Panc1 (cell line): Measurements from ENCODE around the gene CADM4. TPM values are rescaled to one million over a fixed set of nuclear protein-coding genes. Genes with fewer than 3 reads are reported as not detected.

ENCODE experiments used
- ATAC-seq: fragments of 200-7000 bp; cut with Tn5 transposase; 2 replicates; pipeline ENCODE4 v1.9.1; 2020; ENCODE audit warnings: mild to moderate bottlenecking, moderate library complexity
- BruUV-seq: library from RNA; stranded (reverse); fragments of 400-500 nt; replicated peaks from 2 replicates; lab custom pipeline; 2021; lab: Mats Ljungman, UMichigan
- CTCF ChIA-PET: fragments of 300-600 bp; sonication (Branson Sonifier 250); formaldehyde crosslinking; loops from one replicate; lab custom pipeline; 2022; ENCODE audit warnings: antibody characterized with exemption; lab: Charles Lee
- POLR2A ChIA-PET: fragments of 300-600 bp; sonication (Branson Sonifier 250); formaldehyde crosslinking; loops from one replicate; lab custom pipeline; 2022; ENCODE audit warnings: antibody characterized with exemption; lab: Charles Lee
- DNase-seq: peaks from one replicate; pipeline ENCODE4 v3.0.0-alpha.2; 2010; ENCODE audit warnings: low read depth, low spot score
- H3K27ac ChIP-seq: 2 replicates; pipeline ENCODE4 v1.5.1; 2011; ENCODE audit warnings: mild to moderate bottlenecking, low read length, inconsistent platforms
- H3K27me3 ChIP-seq: fragments of 200-500 bp; sonication (Bioruptor generic); 2 replicates; pipeline ENCODE4 v1.6.0; 2014; ENCODE audit warnings: low read length, inconsistent platforms; ENCODE audit not compliant: control insufficient read depth, insufficient read depth
- H3K36me3 ChIP-seq: fragments of 200-500 bp; sonication (Bioruptor generic); 2 replicates; pipeline ENCODE4 v1.5.1; 2014; ENCODE audit warnings: inconsistent platforms, mild to moderate bottlenecking, low read length, moderate library complexity; ENCODE audit not compliant: control insufficient read depth, insufficient read depth
- H3K4me1 ChIP-seq: 2 replicates; pipeline ENCODE4 v1.5.1; 2011; ENCODE audit warnings: inconsistent platforms, mild to moderate bottlenecking, low read length, moderate library complexity; ENCODE audit not compliant: control insufficient read depth, insufficient read depth
- H3K4me3 ChIP-seq, 2 experiments: 2 replicates each; pipeline ENCODE4 v1.5.1; 2011 to 2012; ENCODE audit warnings: low read depth in 2 of 2, low read length in 2 of 2, mild to moderate bottlenecking in 2 of 2, inconsistent platforms in 1 of 2, moderate library complexity in 1 of 2
- H3K9me3 ChIP-seq: fragments of 200-500 bp; sonication (Bioruptor generic); 2 replicates; pipeline ENCODE4 v1.5.1; 2014; ENCODE audit warnings: low read depth, mild to moderate bottlenecking, inconsistent platforms, low read length, moderate library complexity; ENCODE audit not compliant: control insufficient read depth, insufficient read depth
- POLR2AphosphoS5 ChIP-seq: IDR thresholded peaks from 2 replicates; pipeline ENCODE4 v1.6.1; 2012; ENCODE audit warnings: mild to moderate bottlenecking, low read depth, low read length, moderate library complexity
- SIN3A ChIP-seq: IDR thresholded peaks from 2 replicates; pipeline ENCODE4 v1.6.1; 2012; ENCODE audit warnings: low read depth, mild to moderate bottlenecking, low read length, moderate library complexity, borderline replicate concordance; ENCODE audit not compliant: insufficient read depth
- TCF7L2 ChIP-seq: IDR thresholded peaks from 2 replicates; pipeline ENCODE4 v1.6.1; 2011; ENCODE audit warnings: mild to moderate bottlenecking, low read depth, low read length, inconsistent platforms
- in situ Hi-C: cut with HindIII; loops from 2 replicates; pipeline ENCODE4 v1.10.0; 2016; ENCODE audit warnings: low sequenced_read_pairs, low pct_unique_long_range_greater_than_20kb
- intact Hi-C: fragments of 100-400 bp; cut with micrococcal nuclease; formaldehyde crosslinking; loops from one replicate; pipeline ENCODE4 v1.10.0; 2022; ENCODE audit not compliant: unreplicated experiment
- total RNA-seq: library from RNA; stranded (reverse); gene quantifications from one replicate; pipeline ENCODE4 v1.2.1, GENCODE V29; 2021; ENCODE audit not compliant: unreplicated experiment
- TF ChIP-seq, protein P1 (sequence below), 2 experiments: IDR thresholded peaks; 2 replicates each; pipeline ENCODE4 v1.6.1; 2011 to 2012; ENCODE audit warnings: low read depth in 2 of 2, control low read depth in 1 of 2, low read length in 1 of 2, mild to moderate bottlenecking in 1 of 2, moderate library complexity in 1 of 2; ENCODE audit not compliant: insufficient read depth in 1 of 2
- TF ChIP-seq, protein P2 (sequence below): fragments of 450-650 bp; IDR thresholded peaks from 2 replicates; pipeline ENCODE4 v1.5.1; 2017; ENCODE audit warnings: mild to moderate bottlenecking

The CADM4 gene
- total RNA-seq, 1 experiment from 2014 or later: 2.7 TPM

GRCh38 chr19:43675269-43675879, 35.7 kb upstream of the CADM4 start:
- BruUV-seq: no TSS peak
- in situ Hi-C loops (no loop called here), intact Hi-C loops (no loop called here)
- H3K9me3 ChIP-seq: no peaks in the 10 kb centered on the region
- no peak for TF ChIP-seq SIN3A
- no peak for TF ChIP-seq TCF7L2
- TF ChIP-seq POLR2AphosphoS5: no peak
- TF ChIP-seq, protein P1, sequence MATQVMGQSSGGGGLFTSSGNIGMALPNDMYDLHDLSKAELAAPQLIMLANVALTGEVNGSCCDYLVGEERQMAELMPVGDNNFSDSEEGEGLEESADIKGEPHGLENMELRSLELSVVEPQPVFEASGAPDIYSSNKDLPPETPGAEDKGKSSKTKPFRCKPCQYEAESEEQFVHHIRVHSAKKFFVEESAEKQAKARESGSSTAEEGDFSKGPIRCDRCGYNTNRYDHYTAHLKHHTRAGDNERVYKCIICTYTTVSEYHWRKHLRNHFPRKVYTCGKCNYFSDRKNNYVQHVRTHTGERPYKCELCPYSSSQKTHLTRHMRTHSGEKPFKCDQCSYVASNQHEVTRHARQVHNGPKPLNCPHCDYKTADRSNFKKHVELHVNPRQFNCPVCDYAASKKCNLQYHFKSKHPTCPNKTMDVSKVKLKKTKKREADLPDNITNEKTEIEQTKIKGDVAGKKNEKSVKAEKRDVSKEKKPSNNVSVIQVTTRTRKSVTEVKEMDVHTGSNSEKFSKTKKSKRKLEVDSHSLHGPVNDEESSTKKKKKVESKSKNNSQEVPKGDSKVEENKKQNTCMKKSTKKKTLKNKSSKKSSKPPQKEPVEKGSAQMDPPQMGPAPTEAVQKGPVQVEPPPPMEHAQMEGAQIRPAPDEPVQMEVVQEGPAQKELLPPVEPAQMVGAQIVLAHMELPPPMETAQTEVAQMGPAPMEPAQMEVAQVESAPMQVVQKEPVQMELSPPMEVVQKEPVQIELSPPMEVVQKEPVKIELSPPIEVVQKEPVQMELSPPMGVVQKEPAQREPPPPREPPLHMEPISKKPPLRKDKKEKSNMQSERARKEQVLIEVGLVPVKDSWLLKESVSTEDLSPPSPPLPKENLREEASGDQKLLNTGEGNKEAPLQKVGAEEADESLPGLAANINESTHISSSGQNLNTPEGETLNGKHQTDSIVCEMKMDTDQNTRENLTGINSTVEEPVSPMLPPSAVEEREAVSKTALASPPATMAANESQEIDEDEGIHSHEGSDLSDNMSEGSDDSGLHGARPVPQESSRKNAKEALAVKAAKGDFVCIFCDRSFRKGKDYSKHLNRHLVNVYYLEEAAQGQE (IDR thresholded peaks at IDR 0.05; ENCODE audit: insufficient read depth in 1 of 2, low read depth in 2 of 2, low read length in 1 of 2): no peak
- TF ChIP-seq, protein P2, sequence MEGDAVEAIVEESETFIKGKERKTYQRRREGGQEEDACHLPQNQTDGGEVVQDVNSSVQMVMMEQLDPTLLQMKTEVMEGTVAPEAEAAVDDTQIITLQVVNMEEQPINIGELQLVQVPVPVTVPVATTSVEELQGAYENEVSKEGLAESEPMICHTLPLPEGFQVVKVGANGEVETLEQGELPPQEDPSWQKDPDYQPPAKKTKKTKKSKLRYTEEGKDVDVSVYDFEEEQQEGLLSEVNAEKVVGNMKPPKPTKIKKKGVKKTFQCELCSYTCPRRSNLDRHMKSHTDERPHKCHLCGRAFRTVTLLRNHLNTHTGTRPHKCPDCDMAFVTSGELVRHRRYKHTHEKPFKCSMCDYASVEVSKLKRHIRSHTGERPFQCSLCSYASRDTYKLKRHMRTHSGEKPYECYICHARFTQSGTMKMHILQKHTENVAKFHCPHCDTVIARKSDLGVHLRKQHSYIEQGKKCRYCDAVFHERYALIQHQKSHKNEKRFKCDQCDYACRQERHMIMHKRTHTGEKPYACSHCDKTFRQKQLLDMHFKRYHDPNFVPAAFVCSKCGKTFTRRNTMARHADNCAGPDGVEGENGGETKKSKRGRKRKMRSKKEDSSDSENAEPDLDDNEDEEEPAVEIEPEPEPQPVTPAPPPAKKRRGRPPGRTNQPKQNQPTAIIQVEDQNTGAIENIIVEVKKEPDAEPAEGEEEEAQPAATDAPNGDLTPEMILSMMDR: no peak
- no peak overlapping the region for H3K27ac ChIP-seq
- H3K4me3 ChIP-seq: peak overlapping the region in 1 of 2 experiments; percentile 14; a peak in 2 of 4 replicates
- POLR2A ChIA-PET: no interaction called here
- no peaks in the 10 kb centered on the region for H3K27me3 ChIP-seq
- H3K36me3 ChIP-seq: no peaks in the 10 kb centered on the region
- CTCF ChIA-PET: interaction anchor here (0.5 to 0.6 kb wide), 2 partner anchors 30 to 48 kb away, joined by 3 to 13 read pairs; no protein-coding TSS in a partner anchor
- DNase-seq (peak; percentile 18), ATAC-seq (peak; percentile 80)
- peaks cover 9% of the 10 kb centered on the region for H3K4me1 ChIP-seq

DNA sequence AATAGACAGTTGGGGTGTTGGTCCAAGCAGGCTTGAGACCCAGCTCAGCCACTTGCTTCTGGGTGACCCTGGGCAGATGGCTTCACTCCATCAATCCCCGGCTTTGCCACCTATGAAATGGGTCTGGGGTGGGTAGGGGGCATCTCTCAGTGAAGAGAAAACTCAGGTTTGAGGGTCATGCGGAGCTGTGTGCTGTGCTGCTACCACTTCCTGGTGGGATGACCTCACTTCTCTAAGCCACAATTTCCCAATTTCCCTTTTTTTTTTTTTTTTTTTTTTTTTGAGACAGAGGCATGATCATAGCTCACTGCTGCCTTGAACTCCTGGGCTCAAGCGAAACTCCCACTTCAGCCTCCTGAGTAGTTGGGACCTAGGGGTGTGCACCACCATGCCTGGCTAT, 34.9 kb upstream of the CADM4 start:
- no peaks in the 10 kb centered on the region for H3K36me3 ChIP-seq
- in situ Hi-C loops: no loop called here
- CTCF ChIA-PET: interaction anchor here (0.6 kb wide), 1 partner anchor 31 kb away, joined by 13 read pairs; no protein-coding TSS in a partner anchor
- intact Hi-C loops: no loop called here
- no peak for DNase-seq
- no peak overlapping the region for H3K4me3 ChIP-seq
- BruUV-seq: no TSS peak
- H3K27me3 ChIP-seq: no peaks in the 10 kb centered on the region
- POLR2A ChIA-PET: no interaction called here
- peaks cover 13% of the 10 kb centered on the region for H3K4me1 ChIP-seq
- TF ChIP-seq TCF7L2 (no peak), POLR2AphosphoS5 (no peak), SIN3A (no peak)
- TF ChIP-seq, protein P1 (IDR thresholded peaks at IDR 0.05; ENCODE audit: insufficient read depth in 1 of 2, low read depth in 2 of 2, low read length in 1 of 2): no peak
- TF ChIP-seq, protein P2: no peak
- H3K27ac ChIP-seq: no peak overlapping the region
- ATAC-seq: no peak
- no peaks in the 10 kb centered on the region for H3K9me3 ChIP-seq
